ENCODE results near the gene PRKG1.
A peak's percentile ranks its signal among the peaks of the same experiment; 100 is the strongest.

Gene PRKG1

DNA sequence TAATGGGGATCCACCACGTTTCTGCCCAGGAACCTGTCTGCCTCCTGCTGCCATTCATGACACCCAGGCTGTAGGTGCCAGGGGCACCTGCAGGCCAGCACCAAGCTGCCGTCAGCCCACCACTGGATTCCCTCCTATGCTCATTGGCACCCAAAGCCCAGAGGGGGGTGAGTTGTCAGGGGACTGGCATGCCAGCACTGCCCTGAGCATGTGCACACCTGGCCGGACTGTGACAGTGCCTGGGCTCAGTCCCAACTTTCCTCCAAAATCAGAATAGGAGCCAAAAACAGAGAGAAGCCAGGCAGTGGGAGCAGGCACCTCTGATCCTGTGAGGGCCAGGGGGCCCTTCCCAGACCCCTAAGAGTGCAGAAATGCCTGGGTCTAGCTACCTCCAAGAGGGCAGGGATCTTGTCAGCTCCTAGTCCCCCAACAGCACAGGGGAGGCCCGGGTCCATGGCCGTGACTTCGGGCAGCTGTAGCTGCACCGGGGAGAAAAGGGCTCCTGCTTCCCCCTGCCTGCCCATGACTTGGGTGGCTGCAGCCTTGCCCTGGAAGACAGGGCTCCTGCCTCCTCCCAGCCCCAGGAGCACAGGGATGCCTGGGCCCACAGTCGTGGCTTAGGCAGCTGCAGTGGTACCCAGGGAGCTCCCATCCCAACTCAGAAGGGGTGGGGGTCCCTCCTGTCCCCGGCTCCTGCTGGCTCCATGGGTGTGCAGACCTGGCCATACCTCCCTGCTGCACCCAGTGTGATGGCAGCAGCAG lies 990.0 kb downstream of the PRKG1 start:
- no peak overlapping the region for H3K18ac ChIP-seq (ENCODE audit: low read length)
- no peak overlapping the region for H4K5ac ChIP-seq (ENCODE audit: low read length)
- no peak overlapping the region for H3K23ac ChIP-seq (ENCODE audit: low read length)
- no peak for DNase-seq
- no peak overlapping the region for H2BK5ac ChIP-seq (ENCODE audit: low read length)
- no CpG with 5 or more reads among the region's 9 CpGs for WGBS (ENCODE audit: extremely low coverage, insufficient coverage, low lambda C conversion rate)
- no peak overlapping the region for H4K8ac ChIP-seq (ENCODE audit: low read depth, low read length)
- H3K27ac ChIP-seq (ENCODE audit: low read depth, low read length) = no peak overlapping the region
- no peak overlapping the region for H2BK120ac ChIP-seq (ENCODE audit: low read depth, low read length)
- no peak overlapping the region for H3K4me3 ChIP-seq (ENCODE audit: low read length)
- no peak overlapping the region for H2AK5ac ChIP-seq (ENCODE audit: low read length)
- no peaks in the 10 kb centered on the region for H3K79me1 ChIP-seq (ENCODE audit: low read length)
- H3K27me3 ChIP-seq (ENCODE audit: insufficient read depth, low read length, poor library complexity) = no peaks in the 10 kb centered on the region
- no peak overlapping the region for H3K9ac ChIP-seq (ENCODE audit: low read length)
- H3K79me2 ChIP-seq (ENCODE audit: control insufficient read depth, insufficient read depth, low read length) = no peaks in the 10 kb centered on the region
- H2BK15ac ChIP-seq (replicated peaks; ENCODE audit: low read depth) = no peak overlapping the region
- no peaks in the 10 kb centered on the region for H3K36me3 ChIP-seq (ENCODE audit: control insufficient read depth, insufficient read depth, low read length)
- no peak overlapping the region for H3K4me2 ChIP-seq (ENCODE audit: low read length)
- H3K4me1 ChIP-seq (ENCODE audit: control insufficient read depth, low read depth, low read length) = no peaks in the 10 kb centered on the region
- no peak overlapping the region for H3K56ac ChIP-seq (ENCODE audit: low read length)
- H3K4ac ChIP-seq (ENCODE audit: low read depth, low read length) = no peak overlapping the region

DNA sequence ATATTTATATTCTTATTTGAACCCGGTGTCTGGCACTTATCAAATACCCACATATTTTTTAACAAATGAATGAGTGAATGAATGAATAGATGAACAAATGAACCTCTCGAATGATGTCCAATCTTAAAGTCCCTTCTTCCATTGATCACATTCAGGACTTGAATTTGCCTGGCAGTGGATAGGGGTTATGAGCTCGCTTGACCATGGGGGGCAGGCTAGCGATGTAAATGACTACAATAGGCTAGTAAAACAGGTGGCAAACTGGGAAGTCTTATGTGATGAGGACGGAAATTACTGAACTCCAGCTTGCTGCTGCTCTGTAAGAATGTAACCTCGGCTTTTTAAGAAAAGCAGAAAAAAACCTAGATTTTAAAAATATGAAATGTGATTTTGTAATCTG lies 992.1 kb downstream of the PRKG1 start:
- no CpG with 5 or more reads among the region's 6 CpGs for WGBS (ENCODE audit: extremely low coverage, insufficient coverage, low lambda C conversion rate)
- Histone ChIP-seq H4K8ac (ENCODE audit: low read depth, low read length) (no peak overlapping the region), H3K27ac (ENCODE audit: low read depth, low read length) (no peak overlapping the region), H2AK5ac (ENCODE audit: low read length) (no peak overlapping the region), H3K4me3 (ENCODE audit: low read length) (no peak overlapping the region), H3K4ac (ENCODE audit: low read depth, low read length) (no peak overlapping the region), H3K56ac (ENCODE audit: low read length) (no peak overlapping the region), H3K9ac (ENCODE audit: low read length) (no peak overlapping the region), H3K18ac (ENCODE audit: low read length) (no peak overlapping the region), H2BK5ac (ENCODE audit: low read length) (no peak overlapping the region), H3K79me2 (ENCODE audit: control insufficient read depth, insufficient read depth, low read length) (no peaks in the 10 kb centered on the region), H3K4me2 (ENCODE audit: low read length) (no peak overlapping the region), H3K23ac (ENCODE audit: low read length) (no peak overlapping the region), H3K36me3 (ENCODE audit: control insufficient read depth, insufficient read depth, low read length) (no peaks in the 10 kb centered on the region), H2BK15ac (replicated peaks; ENCODE audit: low read depth) (no peak overlapping the region), H3K4me1 (ENCODE audit: control insufficient read depth, low read depth, low read length) (no peaks in the 10 kb centered on the region), H2BK120ac (ENCODE audit: low read depth, low read length) (no peak overlapping the region), H3K27me3 (ENCODE audit: insufficient read depth, low read length, poor library complexity) (no peaks in the 10 kb centered on the region), H4K5ac (ENCODE audit: low read length) (no peak overlapping the region), H3K79me1 (ENCODE audit: low read length) (no peaks in the 10 kb centered on the region)
- peak; percentile 44 for DNase-seq

DNA sequence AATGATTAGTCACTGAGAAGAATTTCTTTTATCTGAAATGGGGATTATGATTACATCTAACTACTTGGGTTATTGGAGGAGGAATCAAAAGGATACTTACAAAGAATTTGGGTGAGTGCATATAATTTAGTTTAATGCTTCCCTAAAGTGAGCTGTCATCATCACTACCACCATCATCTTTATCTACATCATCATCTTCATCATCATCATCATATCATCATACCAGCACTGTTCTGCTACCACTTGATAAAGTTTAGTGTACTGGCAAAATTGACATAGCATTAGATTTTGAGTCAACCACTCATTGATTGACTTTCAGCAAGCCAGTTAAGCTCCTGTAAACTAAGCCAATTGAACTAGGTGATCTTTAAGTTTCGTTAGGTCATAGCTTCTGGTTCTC lies 994.2 kb downstream of the PRKG1 start:
- Histone ChIP-seq H3K23ac (ENCODE audit: low read length) (no peak overlapping the region), H3K18ac (ENCODE audit: low read length) (no peak overlapping the region), H3K4me3 (ENCODE audit: low read length) (no peak overlapping the region), H3K36me3 (ENCODE audit: control insufficient read depth, insufficient read depth, low read length) (no peaks in the 10 kb centered on the region), H2BK120ac (ENCODE audit: low read depth, low read length) (no peak overlapping the region), H3K4ac (ENCODE audit: low read depth, low read length) (no peak overlapping the region), H3K79me1 (ENCODE audit: low read length) (no peaks in the 10 kb centered on the region), H2BK15ac (replicated peaks; ENCODE audit: low read depth) (no peak overlapping the region), H3K27me3 (ENCODE audit: insufficient read depth, low read length, poor library complexity) (no peaks in the 10 kb centered on the region), H3K27ac (ENCODE audit: low read depth, low read length) (no peak overlapping the region), H3K4me1 (ENCODE audit: control insufficient read depth, low read depth, low read length) (no peaks in the 10 kb centered on the region), H3K79me2 (ENCODE audit: control insufficient read depth, insufficient read depth, low read length) (no peaks in the 10 kb centered on the region), H4K8ac (ENCODE audit: low read depth, low read length) (no peak overlapping the region), H3K4me2 (ENCODE audit: low read length) (no peak overlapping the region), H4K5ac (ENCODE audit: low read length) (no peak overlapping the region), H2BK5ac (ENCODE audit: low read length) (no peak overlapping the region), H2AK5ac (ENCODE audit: low read length) (no peak overlapping the region), H3K9ac (ENCODE audit: low read length) (no peak overlapping the region), H3K56ac (ENCODE audit: low read length) (no peak overlapping the region)
- no peak for DNase-seq
- no CpG with 5 or more reads among the region's 1 CpG for WGBS (ENCODE audit: extremely low coverage, insufficient coverage, low lambda C conversion rate)

DNA sequence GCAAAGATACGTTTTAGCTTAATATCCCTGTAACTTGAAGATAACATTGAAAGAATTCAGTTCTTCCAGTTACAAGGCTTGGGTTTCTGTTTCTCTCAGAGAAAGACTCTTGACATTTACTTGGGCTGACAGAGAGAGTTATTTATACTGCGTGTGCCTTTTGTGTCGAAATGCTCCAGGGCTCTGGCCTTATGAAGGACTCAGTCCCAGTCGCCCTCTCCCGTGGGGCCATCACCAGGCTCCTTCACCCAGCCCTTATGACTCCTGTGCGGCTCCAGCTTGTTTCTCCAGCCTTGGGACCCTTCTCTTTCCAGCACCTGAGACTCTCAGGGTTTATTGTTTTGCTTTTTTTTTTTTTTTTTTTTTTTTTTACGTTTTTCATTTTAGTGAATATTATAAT lies 997.5 kb downstream of the PRKG1 start:
- Histone ChIP-seq H2AK5ac (ENCODE audit: low read length) (no peak overlapping the region), H2BK15ac (replicated peaks; ENCODE audit: low read depth) (no peak overlapping the region), H3K79me1 (ENCODE audit: low read length) (no peaks in the 10 kb centered on the region), H3K4ac (ENCODE audit: low read depth, low read length) (no peak overlapping the region), H3K4me3 (ENCODE audit: low read length) (no peak overlapping the region), H4K8ac (ENCODE audit: low read depth, low read length) (no peak overlapping the region), H3K56ac (ENCODE audit: low read length) (no peak overlapping the region), H3K9ac (ENCODE audit: low read length) (no peak overlapping the region), H3K18ac (ENCODE audit: low read length) (no peak overlapping the region), H3K4me2 (ENCODE audit: low read length) (no peak overlapping the region), H3K23ac (ENCODE audit: low read length) (no peak overlapping the region), H4K5ac (ENCODE audit: low read length) (no peak overlapping the region), H3K36me3 (ENCODE audit: control insufficient read depth, insufficient read depth, low read length) (no peaks in the 10 kb centered on the region), H2BK120ac (ENCODE audit: low read depth, low read length) (no peak overlapping the region), H2BK5ac (ENCODE audit: low read length) (no peak overlapping the region), H3K79me2 (ENCODE audit: control insufficient read depth, insufficient read depth, low read length) (no peaks in the 10 kb centered on the region), H3K4me1 (ENCODE audit: control insufficient read depth, low read depth, low read length) (no peaks in the 10 kb centered on the region), H3K27me3 (ENCODE audit: insufficient read depth, low read length, poor library complexity) (no peaks in the 10 kb centered on the region), H3K27ac (ENCODE audit: low read depth, low read length) (no peak overlapping the region)
- no CpG with 5 or more reads among the region's 7 CpGs for WGBS (ENCODE audit: extremely low coverage, insufficient coverage, low lambda C conversion rate)
- no peak for DNase-seq

- Histone ChIP-seq H3K56ac (ENCODE audit: low read length) (no peak overlapping the region), H3K79me1 (ENCODE audit: low read length) (no peaks in the 10 kb centered on the region), H3K23ac (ENCODE audit: low read length) (no peak overlapping the region), H4K5ac (ENCODE audit: low read length) (no peak overlapping the region), H3K18ac (ENCODE audit: low read length) (no peak overlapping the region), H3K4me3 (ENCODE audit: low read length) (no peak overlapping the region), H3K36me3 (ENCODE audit: control insufficient read depth, insufficient read depth, low read length) (no peaks in the 10 kb centered on the region), H2BK15ac (replicated peaks; ENCODE audit: low read depth) (no peak overlapping the region), H4K8ac (ENCODE audit: low read depth, low read length) (no peak overlapping the region), H2AK5ac (ENCODE audit: low read length) (no peak overlapping the region), H3K9ac (ENCODE audit: low read length) (no peak overlapping the region), H3K4ac (ENCODE audit: low read depth, low read length) (no peak overlapping the region), H3K79me2 (ENCODE audit: control insufficient read depth, insufficient read depth, low read length) (no peaks in the 10 kb centered on the region), H3K4me1 (ENCODE audit: control insufficient read depth, low read depth, low read length) (no peaks in the 10 kb centered on the region), H3K27me3 (ENCODE audit: insufficient read depth, low read length, poor library complexity) (no peaks in the 10 kb centered on the region), H3K4me2 (ENCODE audit: low read length) (no peak overlapping the region), H2BK120ac (ENCODE audit: low read depth, low read length) (no peak overlapping the region), H3K27ac (ENCODE audit: low read depth, low read length) (no peak overlapping the region), H2BK5ac (ENCODE audit: low read length) (no peak overlapping the region)
- no CpG with 5 or more reads among the region's 3 CpGs for WGBS (ENCODE audit: extremely low coverage, insufficient coverage, low lambda C conversion rate)
- no peak for DNase-seq
Measured at GRCh38 chr10:52074505-52075026, 1000.3 kb downstream of the PRKG1 start.

- no peaks in the 10 kb centered on the region for H3K79me2 ChIP-seq (ENCODE audit: control insufficient read depth, insufficient read depth, low read length)
- H3K36me3 ChIP-seq (ENCODE audit: control insufficient read depth, insufficient read depth, low read length) = no peaks in the 10 kb centered on the region
- DNase-seq = no peak
- H2AK5ac ChIP-seq (ENCODE audit: low read length) = no peak overlapping the region
- H3K56ac ChIP-seq (ENCODE audit: low read length) = no peak overlapping the region
- H3K18ac ChIP-seq (ENCODE audit: low read length) = no peak overlapping the region
- H2BK120ac ChIP-seq (ENCODE audit: low read depth, low read length) = no peak overlapping the region
- H4K8ac ChIP-seq (ENCODE audit: low read depth, low read length) = no peak overlapping the region
- no peak overlapping the region for H3K4me3 ChIP-seq (ENCODE audit: low read length)
- H4K5ac ChIP-seq (ENCODE audit: low read length) = no peak overlapping the region
- H2BK5ac ChIP-seq (ENCODE audit: low read length) = no peak overlapping the region
- no peaks in the 10 kb centered on the region for H3K79me1 ChIP-seq (ENCODE audit: low read length)
- H3K4me1 ChIP-seq (ENCODE audit: control insufficient read depth, low read depth, low read length) = no peaks in the 10 kb centered on the region
- no CpG with 5 or more reads among the region's 7 CpGs for WGBS (ENCODE audit: extremely low coverage, insufficient coverage, low lambda C conversion rate)
- H2BK15ac ChIP-seq (replicated peaks; ENCODE audit: low read depth) = no peak overlapping the region
- H3K23ac ChIP-seq (ENCODE audit: low read length) = no peak overlapping the region
- H3K27ac ChIP-seq (ENCODE audit: low read depth, low read length) = no peak overlapping the region
- no peaks in the 10 kb centered on the region for H3K27me3 ChIP-seq (ENCODE audit: insufficient read depth, low read length, poor library complexity)
- no peak overlapping the region for H3K9ac ChIP-seq (ENCODE audit: low read length)
- no peak overlapping the region for H3K4me2 ChIP-seq (ENCODE audit: low read length)
- no peak overlapping the region for H3K4ac ChIP-seq (ENCODE audit: low read depth, low read length)
Measured at GRCh38 chr10:52077814-52078213, 1003.5 kb downstream of the PRKG1 start.
